ENCODE results near the gene ATP11A. TPM values are rescaled to one million over a fixed set of nuclear protein-coding genes. Genes with fewer than 3 reads are reported as not detected.

Gene ATP11A
- total and polyA plus RNA-seq, 2 experiments from 2014 or later, result 12.3 to 52.6 TPM

DNA sequence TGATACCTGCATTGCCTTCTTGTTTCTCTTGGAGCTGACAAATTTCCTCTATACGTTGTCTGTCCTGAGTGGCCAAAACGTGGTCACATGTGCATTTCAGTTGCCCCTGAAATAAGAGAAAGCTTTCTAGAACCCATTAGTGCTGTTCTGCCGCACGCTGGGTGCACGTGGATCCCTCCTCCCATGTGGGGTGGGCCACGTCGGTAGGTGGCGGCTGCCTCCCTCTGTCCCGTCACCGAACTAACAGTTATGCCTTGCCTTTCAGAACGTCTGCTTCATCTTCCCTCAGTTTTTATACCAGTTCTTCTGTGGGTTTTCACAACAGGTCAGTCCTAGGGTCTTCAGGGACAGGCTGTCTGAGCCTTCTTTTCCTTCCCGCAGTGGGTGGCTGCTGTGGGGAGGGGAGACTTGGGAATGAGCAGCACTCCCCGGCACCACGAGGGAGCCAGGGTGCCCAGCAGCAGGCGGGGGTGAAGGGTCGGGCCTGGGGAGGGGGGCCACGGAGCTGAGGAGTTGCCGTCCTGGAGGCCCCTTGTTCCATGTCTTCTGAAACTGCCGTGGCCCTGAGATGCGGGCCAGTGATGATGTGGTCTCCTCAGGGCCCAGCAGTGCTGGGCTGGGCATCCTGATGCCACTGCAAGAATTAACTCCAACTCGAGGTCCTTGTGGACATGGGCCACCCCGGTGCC, 169.4 kb downstream of the ATP11A start:
- TF ChIP-seq STAT1 (IDR thresholded peaks at IDR 0.05; ENCODE audit: unreplicated experiment) (no peak), NANOG (IDR thresholded peaks at IDR 0.05; ENCODE audit: borderline replicate concordance) (no peak), ZNF331 (CRISPR knock-in tag; IDR thresholded peaks at IDR 0.05; ENCODE audit: low read depth) (no peak), ZNF114 (CRISPR knock-in tag; IDR thresholded peaks at IDR 0.05) (no peak), JUNB (IDR thresholded peaks at IDR 0.05; ENCODE audit: unreplicated experiment) (no peak), POLR2AphosphoS5 (IDR thresholded peaks at IDR 0.05; ENCODE audit: low read depth) (no peak), EZH2phosphoT487 (IDR thresholded peaks at IDR 0.05; ENCODE audit: unreplicated experiment) (no peak), CREB1 (CRISPR knock-in tag; IDR thresholded peaks at IDR 0.05; ENCODE audit: low read depth) (no peak)
- TF ChIP-seq, protein P1, sequence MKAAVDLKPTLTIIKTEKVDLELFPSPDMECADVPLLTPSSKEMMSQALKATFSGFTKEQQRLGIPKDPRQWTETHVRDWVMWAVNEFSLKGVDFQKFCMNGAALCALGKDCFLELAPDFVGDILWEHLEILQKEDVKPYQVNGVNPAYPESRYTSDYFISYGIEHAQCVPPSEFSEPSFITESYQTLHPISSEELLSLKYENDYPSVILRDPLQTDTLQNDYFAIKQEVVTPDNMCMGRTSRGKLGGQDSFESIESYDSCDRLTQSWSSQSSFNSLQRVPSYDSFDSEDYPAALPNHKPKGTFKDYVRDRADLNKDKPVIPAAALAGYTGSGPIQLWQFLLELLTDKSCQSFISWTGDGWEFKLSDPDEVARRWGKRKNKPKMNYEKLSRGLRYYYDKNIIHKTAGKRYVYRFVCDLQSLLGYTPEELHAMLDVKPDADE (IDR thresholded peaks at IDR 0.05), result no peak
- TF ChIP-seq, protein P2, sequence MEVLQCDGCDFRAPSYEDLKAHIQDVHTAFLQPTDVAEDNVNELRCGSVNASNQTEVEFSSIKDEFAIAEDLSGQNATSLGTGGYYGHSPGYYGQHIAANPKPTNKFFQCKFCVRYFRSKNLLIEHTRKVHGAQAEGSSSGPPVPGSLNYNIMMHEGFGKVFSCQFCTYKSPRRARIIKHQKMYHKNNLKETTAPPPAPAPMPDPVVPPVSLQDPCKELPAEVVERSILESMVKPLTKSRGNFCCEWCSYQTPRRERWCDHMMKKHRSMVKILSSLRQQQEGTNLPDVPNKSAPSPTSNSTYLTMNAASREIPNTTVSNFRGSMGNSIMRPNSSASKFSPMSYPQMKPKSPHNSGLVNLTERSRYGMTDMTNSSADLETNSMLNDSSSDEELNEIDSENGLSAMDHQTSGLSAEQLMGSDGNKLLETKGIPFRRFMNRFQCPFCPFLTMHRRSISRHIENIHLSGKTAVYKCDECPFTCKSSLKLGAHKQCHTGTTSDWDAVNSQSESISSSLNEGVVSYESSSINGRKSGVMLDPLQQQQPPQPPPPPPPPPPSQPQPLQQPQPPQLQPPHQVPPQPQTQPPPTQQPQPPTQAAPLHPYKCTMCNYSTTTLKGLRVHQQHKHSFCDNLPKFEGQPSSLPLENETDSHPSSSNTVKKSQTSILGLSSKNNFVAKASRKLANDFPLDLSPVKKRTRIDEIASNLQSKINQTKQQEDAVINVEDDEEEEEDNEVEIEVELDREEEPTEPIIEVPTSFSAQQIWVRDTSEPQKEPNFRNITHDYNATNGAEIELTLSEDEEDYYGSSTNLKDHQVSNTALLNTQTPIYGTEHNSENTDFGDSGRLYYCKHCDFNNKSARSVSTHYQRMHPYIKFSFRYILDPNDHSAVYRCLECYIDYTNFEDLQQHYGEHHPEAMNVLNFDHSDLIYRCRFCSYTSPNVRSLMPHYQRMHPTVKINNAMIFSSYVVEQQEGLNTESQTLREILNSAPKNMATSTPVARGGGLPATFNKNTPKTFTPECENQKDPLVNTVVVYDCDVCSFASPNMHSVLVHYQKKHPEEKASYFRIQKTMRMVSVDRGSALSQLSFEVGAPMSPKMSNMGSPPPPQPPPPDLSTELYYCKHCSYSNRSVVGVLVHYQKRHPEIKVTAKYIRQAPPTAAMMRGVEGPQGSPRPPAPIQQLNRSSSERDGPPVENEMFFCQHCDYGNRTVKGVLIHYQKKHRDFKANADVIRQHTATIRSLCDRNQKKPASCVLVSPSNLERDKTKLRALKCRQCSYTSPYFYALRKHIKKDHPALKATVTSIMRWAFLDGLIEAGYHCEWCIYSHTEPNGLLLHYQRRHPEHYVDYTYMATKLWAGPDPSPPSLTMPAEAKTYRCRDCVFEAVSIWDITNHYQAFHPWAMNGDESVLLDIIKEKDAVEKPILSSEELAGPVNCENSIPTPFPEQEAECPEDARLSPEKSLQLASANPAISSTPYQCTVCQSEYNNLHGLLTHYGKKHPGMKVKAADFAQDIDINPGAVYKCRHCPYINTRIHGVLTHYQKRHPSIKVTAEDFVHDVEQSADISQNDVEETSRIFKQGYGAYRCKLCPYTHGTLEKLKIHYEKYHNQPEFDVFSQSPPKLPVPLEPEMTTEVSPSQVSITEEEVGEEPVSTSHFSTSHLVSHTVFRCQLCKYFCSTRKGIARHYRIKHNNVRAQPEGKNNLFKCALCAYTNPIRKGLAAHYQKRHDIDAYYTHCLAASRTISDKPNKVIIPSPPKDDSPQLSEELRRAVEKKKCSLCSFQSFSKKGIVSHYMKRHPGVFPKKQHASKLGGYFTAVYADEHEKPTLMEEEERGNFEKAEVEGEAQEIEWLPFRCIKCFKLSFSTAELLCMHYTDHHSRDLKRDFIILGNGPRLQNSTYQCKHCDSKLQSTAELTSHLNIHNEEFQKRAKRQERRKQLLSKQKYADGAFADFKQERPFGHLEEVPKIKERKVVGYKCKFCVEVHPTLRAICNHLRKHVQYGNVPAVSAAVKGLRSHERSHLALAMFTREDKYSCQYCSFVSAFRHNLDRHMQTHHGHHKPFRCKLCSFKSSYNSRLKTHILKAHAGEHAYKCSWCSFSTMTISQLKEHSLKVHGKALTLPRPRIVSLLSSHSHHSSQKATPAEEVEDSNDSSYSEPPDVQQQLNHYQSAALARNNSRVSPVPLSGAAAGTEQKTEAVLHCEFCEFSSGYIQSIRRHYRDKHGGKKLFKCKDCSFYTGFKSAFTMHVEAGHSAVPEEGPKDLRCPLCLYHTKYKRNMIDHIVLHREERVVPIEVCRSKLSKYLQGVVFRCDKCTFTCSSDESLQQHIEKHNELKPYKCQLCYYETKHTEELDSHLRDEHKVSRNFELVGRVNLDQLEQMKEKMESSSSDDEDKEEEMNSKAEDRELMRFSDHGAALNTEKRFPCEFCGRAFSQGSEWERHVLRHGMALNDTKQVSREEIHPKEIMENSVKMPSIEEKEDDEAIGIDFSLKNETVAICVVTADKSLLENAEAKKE (CRISPR knock-in tag; IDR thresholded peaks at IDR 0.05), result no peak
- TF ChIP-seq, protein P3, sequence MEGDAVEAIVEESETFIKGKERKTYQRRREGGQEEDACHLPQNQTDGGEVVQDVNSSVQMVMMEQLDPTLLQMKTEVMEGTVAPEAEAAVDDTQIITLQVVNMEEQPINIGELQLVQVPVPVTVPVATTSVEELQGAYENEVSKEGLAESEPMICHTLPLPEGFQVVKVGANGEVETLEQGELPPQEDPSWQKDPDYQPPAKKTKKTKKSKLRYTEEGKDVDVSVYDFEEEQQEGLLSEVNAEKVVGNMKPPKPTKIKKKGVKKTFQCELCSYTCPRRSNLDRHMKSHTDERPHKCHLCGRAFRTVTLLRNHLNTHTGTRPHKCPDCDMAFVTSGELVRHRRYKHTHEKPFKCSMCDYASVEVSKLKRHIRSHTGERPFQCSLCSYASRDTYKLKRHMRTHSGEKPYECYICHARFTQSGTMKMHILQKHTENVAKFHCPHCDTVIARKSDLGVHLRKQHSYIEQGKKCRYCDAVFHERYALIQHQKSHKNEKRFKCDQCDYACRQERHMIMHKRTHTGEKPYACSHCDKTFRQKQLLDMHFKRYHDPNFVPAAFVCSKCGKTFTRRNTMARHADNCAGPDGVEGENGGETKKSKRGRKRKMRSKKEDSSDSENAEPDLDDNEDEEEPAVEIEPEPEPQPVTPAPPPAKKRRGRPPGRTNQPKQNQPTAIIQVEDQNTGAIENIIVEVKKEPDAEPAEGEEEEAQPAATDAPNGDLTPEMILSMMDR (conservative IDR thresholded peaks at IDR 0.05; ENCODE audit: low read depth in 2 of 2), result no peak
- Histone ChIP-seq H3K4me1 (ENCODE audit: insufficient read depth) (no peaks in the 10 kb centered on the region), H3K9me2 (ENCODE audit: insufficient read depth) (no peaks in the 10 kb centered on the region), H3K27ac (ENCODE audit: low read depth) (no peak overlapping the region), H3K27me3 (ENCODE audit: insufficient read depth) (no peaks in the 10 kb centered on the region), H3K4me3 (no peak overlapping the region), H3K36me3 (ENCODE audit: insufficient read depth) (peaks cover 22% of the 10 kb centered on the region), H3K79me2 (replicated peaks; ENCODE audit: insufficient read depth) (no peaks in the 10 kb centered on the region), H3F3A (replicated peaks; ENCODE audit: low read depth) (0 out of 2 replicates have a peak, but pooled peaks cover 7% of the 10 kb centered on the region), H3K4me2 (no peak overlapping the region), H2AFZ (no peak overlapping the region), H4K20me1 (replicated peaks; ENCODE audit: insufficient read depth) (no peaks in the 10 kb centered on the region; the same call in 1 of the 2 replicates)
- H3K27me3 Mint-ChIP-seq (ENCODE audit: insufficient read depth, low read depth, poor library complexity), result peaks cover 3% of the 10 kb centered on the region
- no peak for DNase-seq (ENCODE audit: low spot score)
- no peak overlapping the region for H3K27ac Mint-ChIP-seq
- peaks cover 84% of the 10 kb centered on the region for H3K36me3 Mint-ChIP-seq (ENCODE audit: low read depth)
- H3K9me3 Mint-ChIP-seq, result peaks cover 3% of the 10 kb centered on the region; the same call in 1 of the 3 replicates
- no peaks in the 10 kb centered on the region for H3K4me1 Mint-ChIP-seq
- H3K4me3 Mint-ChIP-seq, result no peak overlapping the region
- no peak for ATAC-seq

All from GM23338 (cell line).